HT-29 (cell line): ENCODE data around the gene HIRA. TPM values are rescaled to one million over a fixed set of nuclear protein-coding genes. Genes with fewer than 3 reads are reported as not detected.
"Not testable (repeated sequence)": the region's sequence is repeated elsewhere in the genome, so short reads cannot be mapped to it uniquely, and the experiment has no call there.

ENCODE experiments used
- DNase-seq: peaks from one replicate; pipeline ENCODE4 v3.0.0-alpha.2; 2015; ENCODE audit warnings: low spot score
- total RNA-seq: library from RNA; depleted of rRNA; stranded (reverse); fragments of >200 nt; shearing (Covaris generic); gene quantifications from 2 replicates; pipeline ENCODE4 v1.2.3, GENCODE V29; 2014

HIRA gene
- total RNA-seq, 1 experiment from 2014 or later, result 65.1 TPM

DNA sequence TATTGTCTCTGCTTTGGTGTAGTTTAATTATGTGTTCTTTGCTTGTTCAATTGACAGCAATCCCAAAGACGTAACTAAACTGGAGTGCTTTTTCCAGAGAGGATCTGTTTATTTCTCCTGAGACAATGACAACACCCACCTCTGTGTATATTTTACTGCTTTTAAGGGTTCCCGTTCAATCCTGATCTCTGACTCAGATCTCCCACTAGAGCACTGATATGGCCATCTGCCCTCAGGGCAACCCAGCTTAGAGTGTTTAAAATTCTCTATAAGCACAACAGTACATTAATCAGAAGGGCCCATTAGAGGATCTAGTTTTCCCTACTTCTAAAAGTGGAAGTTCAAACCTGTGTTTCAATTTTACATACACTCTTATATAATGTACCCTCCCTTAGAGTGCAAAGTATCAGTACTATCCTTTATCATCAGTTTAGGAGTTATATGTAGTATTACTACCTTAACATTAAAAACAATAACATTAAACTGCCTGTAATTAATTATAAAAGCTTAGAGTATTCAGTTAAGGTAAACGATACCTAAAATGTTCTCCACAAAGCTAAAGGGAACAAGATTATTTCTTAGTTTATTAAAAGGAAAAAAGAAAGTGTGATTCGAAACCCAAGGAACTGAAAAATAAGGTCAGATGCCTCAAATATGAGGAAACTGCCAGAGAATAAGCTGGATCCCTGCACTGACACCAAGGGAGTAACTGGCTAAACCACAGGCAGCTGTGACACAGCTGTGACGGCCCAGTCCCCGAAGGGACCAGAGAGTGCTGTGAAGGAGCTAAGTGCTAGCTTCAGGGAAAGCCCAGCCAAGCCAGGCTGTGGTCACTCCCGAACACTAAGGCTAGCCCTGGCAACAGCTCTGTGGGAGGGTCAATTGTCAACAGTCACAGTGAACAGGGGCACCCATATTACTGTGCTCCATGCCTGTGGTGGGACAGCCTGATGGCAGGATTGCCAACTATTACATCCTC, 32.2 kb upstream of the HIRA start:
- DNase-seq, result no peak

DNA sequence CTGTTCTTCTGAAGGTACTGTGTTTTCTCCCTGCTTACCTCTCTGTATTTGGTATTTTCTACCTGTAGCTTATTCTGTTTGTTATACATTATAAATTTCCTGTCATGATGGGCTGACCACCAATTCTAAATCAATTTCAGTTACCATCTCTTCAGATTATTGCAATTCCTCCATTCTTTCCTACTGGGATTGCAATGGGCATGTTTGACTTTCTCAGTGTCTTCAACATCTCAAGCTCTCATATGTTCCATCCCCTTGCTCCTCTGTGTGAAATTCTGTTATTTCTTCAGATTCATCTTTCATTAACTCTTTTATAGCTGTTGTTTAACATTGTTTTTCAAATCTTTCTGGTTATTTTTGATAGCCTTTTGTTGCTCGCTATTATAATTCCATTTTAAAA, 31.5 kb upstream of the HIRA start:
- no peak for DNase-seq

DNA sequence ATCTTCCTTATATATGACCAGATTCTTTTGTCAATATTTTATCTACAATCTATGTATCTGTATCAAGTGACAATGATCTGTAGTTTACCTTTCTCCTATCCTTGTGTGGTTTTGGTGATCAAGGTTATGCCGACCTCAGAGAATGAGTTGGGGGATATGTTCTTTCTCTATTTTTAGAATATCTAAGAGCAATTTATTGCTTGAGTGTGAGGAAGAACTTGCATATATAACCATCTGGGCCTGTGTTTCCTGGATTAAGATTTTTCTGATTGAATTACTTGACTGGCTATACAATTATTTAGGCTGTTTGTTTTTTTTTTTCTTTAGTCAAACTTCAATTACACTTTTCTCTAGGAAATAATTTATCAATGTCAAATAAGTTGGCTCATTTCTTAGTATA, 30.0 kb upstream of the HIRA start:
- no peak for DNase-seq

DNA sequence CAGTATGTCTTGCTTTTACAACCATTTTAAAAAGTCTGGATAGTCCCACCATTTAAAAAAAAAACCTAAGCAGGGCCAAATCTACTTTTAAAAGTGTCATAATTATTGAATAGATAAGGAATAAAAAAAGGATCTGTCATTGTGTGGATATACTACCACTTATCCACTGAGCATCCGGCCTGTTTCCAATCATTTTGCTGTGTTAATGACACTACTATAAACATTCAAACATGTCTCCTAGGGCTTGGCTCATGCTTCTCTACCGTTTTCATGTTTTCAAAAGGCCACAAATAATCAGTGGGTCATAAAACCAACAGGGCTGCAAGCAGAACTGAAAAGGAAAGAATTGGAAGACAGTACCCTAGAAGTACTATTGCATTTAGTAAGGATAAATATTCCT, 28.5 kb upstream of the HIRA start:
- no peak for DNase-seq

DNA sequence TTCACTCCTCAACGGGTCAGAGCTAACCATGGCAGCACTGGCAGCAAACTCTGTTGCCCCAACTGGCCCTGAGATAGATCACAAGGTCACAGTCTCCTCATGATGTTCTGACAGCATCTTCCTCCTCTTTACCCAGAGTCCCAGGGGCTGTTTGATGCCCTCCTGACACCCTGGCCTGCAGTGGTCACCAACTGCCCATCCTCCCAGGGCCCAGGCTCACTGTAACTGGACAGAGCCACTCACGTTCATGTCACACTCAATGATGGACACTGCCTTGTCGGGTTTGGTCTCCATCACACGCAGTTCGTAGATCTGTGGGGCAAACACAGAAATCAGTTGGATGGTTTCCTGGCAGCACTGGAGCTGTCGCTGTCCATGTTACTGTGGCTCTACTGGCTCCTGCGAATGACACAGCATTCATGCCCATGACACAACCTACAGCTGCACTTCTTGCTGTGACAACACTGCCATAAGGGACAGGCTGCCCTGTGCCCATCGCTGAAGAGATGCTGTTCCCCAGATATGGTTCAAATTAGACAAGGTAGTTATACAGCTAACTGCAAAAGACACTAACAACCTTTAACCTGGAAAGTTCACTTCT, 26.4 kb upstream of the HIRA start:
- DNase-seq, result no peak

DNA sequence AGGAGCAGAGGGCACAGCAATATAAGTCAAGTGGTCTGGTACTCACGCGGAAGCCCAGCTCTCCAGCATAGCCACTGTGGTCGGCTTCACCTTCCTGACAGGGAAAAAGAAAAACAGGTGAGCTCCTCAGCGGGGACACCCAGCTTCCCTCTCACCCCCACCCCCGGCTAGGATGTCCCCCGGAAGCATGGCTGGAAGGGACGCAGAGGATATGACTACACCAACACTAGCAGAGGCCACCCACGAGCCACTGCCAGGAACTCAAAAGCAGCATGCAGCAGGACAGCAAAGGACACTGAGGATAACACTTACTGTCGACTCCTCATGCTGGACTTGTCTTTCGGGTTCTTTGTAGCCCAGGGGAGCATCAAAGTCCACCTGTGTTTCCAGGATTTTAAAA, 25.0 kb upstream of the HIRA start:
- DNase-seq, result no peak

DNA sequence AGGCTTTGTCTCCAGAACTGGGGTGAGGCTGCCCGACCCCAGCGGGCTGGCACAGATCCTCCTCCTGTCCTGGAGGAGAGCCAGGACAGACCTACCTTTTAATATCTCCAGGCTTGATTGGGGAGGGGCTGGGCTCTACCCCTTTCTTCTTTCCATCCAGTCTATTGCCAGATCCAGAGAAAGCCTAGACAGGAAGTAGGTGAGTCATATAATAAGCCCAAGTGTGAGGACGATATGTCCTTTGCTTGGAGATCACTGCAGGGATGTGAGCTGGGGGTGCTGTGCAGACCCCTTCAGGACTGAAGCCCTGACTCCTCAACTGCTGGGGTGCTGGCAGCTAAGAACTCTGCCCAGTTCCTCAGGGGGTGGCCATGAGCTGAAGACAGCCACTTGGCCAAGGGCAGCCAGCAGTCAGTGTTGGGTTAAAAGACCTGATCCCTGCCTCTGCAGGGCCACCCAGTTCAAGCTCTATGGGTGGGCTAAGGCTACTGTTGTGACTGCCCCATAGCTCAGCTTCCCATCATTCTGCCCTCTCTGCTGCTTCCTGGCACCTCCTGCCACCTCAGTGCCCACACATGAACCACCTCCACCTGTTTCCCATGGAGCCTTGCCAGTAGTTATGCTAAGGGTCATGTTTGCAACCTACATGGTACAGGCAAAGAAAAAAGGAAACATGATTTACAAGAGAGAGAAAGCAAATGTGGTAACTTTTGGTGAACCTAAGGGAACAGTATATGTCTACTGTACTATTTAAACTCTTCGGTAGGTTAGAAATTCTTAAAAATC, 24.2 kb upstream of the HIRA start:
- no peak for DNase-seq

DNA sequence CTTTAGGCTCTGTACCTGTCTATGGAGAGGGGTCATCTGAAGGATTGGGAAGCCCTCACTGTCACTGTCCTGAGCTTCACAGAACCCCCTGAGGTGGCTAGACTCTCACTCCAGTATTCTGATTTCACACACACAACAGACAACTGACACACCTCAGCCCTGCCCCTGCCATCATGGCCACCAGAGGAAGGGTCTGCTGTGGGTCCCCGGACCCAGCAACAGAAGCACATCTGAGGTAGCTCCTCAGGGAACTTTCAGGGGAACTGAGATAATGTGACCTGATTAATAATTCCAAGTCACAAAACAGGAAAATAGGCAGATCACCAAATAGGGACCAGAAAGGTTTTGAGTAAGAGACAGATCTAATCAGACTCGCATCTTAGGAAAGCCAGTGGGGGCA, 23.5 kb upstream of the HIRA start:
- no peak for DNase-seq

DNA sequence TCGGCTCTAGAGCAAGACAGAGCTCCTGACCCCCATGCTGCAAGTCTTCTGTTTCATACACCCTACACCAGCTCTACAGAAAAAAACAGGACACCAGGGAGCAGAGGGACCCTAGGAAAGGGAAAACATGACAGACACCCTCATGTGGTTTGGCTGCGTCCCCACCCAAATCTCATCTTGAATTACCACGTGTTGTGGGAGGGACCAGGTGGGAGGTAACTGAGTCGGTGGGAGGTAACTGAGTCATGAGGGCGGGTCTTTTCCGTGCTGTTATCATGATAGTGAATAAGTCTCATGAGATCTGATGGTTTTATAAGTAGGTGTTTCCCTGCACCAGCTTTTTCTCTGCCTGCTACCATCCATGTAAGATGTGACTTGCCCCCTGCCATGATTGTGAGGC, 22.6 kb upstream of the HIRA start:
- DNase-seq, result no peak

DNA sequence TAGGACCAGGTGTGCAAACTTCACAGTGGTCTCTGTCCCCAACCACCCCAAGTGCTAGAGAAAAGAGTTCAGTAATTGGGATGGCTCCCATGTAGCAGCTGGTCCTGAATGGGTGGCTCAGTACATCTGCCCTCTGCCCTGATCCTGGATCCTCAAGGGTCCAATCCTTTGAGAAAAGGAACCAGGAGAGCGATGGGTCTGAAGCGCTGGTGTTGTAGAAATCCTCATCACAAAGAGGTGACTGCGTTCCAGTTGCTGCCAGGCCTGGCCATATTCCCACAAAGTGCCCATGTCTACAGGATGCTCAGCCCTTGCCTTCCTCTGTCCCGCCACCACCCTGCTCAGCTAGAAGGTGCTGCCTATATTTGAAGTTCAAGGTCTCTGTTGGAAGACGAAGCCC, 22.2 kb upstream of the HIRA start:
- no peak for DNase-seq

DNA sequence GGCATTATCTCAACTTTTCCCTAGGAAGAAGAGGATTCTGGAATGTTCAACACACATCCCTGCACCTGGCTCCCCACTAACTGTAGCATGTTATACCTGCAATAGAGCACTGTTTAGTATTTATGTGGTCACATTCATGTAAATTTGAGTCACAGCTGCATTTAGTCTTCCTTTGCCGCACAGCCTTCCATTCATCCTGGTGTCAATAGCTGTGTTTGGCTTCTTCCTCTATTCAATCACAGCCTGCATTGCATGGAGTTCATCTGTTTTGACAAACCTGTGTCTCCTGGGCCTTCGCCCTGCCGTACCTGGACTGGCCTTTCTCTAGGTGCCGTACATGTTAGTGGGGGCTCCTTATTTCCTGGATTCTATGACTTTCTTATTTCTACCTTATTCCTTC, 20.0 kb upstream of the HIRA start:
- no peak for DNase-seq

DNA sequence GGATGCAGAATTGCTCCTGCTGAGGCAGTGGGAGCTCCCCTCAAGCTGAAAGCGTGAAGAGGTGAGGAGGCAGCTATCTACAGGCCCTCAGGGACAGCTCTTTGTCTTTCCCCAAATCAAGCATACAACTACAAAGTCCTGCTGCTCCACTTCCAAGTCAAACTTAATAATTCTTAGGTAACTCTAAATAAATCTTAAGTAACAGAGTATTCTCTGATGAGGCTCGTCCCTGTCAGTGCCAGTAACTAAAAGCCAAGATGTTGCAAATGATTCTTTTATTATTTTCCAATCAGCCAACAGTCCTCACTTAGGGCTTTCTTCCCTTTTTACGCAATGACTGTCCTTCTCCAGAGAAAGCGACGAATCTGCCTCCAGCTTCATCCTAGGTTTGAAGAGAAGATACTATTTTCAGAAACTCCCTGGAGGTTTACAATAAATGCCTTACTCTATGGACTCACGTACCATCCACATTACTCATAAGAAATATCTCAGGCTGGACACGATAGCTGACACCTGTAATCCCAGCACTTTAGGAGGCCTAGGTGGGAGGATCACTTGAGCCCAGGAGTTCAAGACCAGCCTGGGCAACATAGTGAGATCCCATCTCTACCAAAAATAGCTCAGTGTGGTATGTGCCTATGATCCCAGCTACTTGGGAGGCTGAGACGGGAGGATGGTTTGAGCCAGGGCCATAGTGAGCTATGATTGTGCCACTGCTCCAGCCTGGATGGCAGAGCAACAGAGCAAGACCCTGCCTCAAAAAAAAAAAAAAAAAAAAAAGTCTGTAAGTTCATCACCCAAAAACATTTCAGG, 19.0 kb upstream of the HIRA start:
- no peak for DNase-seq

DNA sequence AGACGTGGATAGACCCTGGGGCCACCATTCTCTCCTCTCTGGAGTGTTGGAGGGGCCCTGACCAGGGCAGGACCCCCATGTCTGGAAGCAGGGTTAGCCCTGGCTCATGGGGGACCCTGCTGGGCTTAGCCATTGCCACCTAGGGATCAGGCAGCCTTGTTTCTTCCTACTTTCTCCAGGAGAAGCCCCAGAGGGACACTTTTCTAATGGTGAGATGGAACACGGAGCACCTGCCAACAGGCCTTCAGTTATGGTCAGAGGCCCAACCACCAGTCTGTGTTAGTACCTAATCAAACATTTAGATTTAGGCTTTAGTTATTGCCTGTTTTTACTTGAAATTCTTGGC, 17.9 kb upstream of the HIRA start:
- DNase-seq, result no peak

DNA sequence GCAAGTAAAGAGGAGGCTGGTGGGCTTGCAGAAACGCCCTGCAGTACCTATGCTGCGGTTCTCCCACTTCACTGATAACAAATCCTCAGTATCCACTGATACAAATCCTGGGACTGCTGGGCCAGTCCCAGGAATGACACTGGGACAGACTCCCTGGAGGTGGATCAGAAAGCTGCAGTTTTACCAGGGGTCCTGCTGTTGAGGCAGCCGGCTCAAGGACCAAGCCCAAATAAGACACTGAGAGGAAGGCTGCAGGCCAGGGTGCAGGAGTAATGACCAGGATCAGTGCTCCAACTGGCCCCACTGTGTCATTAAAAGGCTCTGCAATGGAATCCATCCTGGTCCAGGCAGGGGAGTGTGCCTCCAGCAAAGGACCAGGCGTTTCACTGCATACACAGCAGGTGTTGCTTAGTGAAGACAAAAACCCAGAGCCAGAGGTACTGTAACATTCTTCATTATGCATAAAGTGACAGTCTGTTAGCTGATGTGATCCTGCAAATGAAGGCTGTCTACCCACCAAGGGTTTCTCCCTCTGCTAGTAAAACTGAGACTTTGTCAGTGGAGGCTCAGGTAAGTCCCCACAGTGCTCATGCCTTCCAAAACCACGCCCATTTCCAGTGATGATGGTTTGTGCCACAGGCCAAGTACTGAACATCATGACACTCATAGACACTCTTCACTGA, 17.3 kb upstream of the HIRA start:
- no peak for DNase-seq

DNA sequence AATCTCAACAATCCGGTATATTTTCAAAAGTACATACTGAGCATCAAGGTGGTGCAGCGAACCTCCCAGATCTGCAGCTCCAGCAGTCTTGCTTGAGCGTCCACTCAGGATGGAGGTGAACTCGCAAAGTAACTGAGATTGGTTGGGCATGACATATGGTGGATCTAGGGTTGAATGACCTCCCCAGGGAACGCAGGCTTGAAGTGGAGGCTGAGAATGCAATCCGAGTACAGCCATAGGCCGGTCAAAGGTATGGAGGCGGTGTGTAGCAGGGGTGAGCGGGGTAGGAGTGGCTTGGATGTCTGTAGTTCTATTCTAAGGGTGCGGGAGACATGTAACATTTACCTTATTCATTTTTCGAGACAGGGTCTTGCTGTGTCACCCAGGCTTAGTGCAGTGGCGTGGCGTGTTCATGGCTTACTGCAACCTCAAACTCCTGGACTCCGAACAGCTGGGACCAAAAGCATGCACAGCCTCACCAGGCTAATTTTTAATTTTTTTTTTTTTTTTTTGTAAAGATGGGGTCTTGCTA, 16.6 kb upstream of the HIRA start:
- DNase-seq, result peak; percentile 70

DNA sequence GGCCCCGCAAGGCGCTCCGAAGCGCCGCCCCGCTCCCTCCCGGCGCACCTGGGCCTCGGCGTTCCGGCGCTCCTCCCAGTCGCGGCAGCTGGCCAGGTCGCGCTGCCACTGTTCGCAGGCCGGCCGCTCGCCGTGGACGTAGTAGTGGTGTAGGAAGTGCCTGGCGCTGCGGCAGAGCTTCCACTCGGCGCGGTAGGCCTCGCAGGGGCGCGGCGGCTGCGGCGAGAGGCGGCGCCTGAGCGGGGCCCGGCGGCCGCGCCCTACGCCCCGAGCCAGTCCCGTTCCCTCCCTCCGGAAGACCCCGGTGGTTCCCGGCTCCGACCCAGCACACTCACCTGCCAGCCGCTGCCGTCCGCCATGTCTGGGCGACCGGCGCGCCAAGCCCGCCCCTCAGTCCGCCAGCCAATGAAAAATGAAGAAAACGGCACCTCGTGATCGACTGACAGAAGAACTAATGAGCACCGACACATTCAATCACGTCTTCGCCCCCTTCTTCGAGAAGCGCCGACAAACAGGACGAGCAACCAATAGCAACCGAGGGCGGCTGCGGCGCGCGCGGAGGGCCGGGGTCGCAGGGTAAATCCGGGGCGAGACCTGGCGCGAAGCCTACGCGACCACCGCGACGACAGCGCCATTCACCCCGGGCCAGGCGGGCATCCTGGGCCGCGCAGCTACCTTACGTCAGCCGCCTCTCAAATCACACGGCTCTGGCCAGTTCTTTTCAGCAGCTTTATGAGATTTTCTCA, 16.0 kb upstream of the HIRA start, which contains the start of gene C22orf39:
Gene C22orf39 (minus strand): TSS at position 382 of the 746 bp plus-strand sequence. CDS start 23 bp downstream, at position 359.
- peak; percentile 94 for DNase-seq

DNA sequence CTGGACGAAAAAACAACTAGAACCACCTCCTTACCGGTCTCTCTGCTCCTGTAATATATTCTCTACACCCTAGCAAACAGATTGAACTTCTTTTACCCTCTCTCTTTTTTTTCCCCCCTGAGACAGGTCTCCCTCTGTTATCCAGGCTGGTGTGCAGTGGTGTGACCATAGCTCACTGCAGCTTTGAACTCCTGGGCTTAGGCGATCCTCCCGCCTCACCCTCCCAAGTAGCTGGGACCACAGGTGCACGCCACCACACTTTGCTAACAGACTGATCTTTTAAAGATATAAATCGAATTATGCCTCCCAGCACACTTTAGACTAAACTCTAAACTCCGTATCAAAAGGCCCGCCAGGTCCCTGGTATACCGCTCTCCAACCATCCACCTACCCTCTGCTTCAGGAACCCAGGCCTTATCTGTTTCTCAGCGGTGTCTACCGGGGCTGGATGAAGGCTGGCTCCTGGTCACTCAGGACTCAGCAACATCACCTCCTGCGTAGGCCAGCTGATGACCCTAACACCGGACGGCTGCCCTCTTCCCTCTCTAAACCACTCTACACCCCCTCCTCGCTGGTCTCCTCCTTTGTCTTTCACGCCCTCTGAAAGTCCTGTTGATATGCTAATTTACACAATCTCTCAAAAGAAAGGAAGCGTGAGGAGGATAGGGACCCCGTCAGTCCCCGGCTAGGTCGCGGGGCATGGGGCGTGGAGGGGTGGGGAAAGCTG, 15.2 kb upstream of the HIRA start:
- no peak for DNase-seq

DNA sequence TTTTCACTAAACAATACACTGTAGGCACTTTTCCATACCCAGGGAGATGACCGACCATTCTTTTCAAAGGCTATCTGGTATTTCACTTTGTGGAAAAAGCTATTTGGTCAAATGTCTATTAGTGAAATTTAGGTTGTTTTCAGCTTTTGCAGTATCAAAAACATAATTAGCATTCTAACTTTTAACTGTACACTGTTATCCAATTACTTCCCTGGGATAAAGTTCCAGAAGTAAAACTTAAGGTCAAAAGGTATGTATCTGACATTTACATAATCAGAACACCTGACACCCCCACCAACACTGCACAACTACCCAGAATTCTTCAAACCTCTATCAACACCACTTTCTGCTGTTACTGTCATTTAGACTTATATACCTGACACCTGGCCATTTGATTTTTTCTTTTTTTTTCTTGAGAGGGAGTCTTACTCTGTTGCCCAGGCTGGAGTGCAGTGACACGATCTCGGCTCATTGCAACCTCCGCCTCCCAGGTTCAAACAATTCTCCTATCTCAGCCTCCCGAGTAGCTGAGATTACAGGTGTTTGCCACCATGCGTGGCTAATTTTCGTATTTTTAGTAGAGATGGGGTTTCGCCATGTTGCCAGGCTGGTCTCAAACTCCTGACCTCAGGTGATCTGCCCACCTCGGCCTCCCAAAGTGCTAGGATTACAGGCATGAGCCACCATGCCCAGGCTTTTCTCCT, 13.9 kb upstream of the HIRA start:
- not testable (repeated sequence) for DNase-seq
